ENCODE results near the gene RARRES2. TPM values are rescaled to one million over a fixed set of nuclear protein-coding genes. Genes with fewer than 3 reads are reported as not detected.

The RARRES2 gene
- polyA plus RNA-seq, 1 donor: 47.9 TPM

DNA sequence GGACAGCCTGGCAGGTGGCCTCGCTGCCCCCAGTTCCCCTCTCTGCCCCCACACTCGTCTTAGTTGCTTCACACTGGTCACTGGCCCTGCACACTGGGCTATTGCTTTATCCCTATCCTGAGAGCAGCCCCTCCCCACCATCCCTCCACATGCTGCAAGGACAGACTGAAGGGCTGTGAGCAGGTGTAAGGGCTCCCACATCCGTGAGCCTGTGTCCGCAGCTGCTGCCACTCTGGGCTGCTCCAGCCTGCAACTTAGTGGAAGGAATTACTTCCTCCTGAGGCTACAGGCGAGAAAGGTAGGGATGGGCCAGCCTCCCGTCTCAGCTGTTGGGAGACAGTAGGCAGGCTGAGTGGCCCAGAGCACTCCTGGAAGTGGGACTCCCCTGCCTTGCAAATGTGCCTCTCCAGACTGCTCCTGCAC is 3.8 kb downstream of the RARRES2 start:
- no peak for DNase-seq (ENCODE audit: low read depth)

DNA sequence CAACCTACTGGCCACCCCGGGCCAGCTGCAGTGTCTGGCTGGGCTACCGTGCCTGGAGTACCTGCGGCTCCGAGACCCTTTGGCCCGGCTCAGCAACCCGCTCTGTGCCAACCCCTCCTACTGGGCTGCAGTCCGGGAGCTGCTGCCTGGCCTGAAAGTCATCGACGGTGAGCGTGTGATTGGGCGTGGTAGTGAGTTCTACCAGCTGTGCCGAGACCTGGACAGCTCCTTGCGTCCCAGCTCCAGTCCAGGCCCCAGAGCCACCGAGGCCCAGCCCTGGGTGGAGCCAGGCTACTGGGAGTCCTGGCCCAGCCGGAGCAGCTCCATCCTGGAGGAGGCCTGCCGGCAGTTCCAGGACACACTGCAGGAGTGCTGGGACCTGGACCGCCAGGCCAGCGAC is 4.2 kb downstream of the RARRES2 start:
- DNase-seq (ENCODE audit: low read depth): no peak

DNA sequence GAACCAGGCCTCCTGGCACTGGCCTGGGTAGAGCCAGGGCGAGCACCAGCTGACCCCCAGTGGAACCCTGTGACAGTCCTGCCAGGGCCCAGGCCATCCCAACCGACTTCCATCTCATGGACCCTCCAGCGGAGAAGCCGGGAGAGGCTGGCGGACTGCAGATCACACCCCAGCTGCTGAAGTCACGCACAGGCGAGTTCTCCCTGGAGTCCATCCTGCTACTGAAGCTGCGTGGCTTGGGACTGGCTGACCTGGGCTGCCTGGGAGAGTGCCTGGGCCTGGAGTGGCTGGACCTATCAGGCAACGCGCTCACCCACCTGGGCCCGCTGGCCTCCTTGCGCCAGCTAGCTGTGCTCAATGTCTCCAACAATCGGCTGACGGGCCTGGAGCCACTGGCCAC is 4.7 kb downstream of the RARRES2 start:
- no peak for DNase-seq (ENCODE audit: low read depth)

DNA sequence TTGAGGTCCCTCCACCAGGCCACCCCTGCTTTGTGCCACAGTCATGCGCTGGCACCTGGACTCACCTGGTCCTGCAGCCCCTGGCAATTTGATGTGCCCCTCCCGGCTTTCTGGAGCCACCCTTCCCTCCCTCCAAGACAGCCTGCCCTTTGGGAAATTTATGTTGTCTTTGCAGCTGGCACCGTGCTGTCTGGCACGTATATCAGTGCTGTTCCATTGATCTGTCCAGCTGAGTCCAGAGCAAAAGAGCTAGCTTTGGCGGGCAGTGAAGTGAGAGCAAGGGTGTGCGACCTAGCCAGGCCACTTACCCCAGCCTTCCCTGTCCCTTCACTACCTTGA is 5.7 kb downstream of the RARRES2 start:
- DNase-seq (ENCODE audit: low read depth): no peak

DNA sequence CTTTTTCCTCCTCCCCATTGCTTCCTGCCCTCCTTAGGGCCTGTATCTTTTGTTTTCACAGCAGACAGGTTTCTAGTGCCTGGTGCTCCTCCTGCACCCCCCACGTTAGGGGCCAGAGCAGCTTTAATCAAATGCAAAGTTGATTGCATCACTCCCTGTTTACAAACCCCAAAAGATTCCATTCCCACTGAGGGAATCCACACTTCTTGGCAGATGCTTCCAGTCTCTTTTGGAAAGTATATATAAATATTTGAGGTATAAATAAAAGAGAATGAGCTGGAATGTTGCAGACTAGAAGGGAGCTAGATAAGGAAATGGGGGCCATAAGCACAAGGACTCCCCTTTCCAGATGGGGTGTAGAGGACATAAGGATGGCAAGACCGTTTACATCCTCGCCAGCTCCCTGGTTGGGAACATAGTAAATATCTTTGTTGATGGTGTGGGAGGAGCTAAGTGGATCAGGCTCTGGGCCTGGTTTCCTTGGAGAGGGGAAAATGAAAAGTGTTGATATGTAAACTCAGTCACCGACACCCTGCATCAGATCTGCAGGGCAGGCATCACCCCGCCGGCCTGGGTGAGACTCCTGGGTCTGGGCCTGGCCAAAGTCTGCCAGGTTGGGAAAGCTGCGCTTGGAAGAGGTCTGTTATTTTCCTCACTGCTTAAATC is 6.2 kb downstream of the RARRES2 start:
- no peak for DNase-seq (ENCODE audit: low read depth)

DNA sequence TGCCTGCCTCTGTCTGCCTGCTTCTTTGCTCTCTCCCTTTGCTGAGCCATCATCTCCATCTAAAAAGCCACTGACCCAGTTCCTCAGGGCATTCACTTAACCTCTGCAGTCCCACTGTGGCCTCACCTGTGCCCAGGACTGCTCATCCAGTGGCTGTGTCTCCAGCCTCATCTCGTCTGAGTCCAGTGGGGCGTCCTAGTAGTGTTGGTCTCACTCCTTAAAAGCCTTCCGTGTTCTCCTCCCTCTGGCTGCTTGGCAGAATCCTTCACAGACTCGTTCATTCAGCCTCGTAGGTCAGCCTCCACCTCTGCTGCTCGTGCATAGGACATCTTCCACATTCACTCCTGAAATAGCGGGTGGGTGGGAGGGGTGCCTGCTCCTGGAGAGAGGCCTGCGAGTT is 7.3 kb downstream of the RARRES2 start:
- no peak for DNase-seq (ENCODE audit: low read depth)

DNA sequence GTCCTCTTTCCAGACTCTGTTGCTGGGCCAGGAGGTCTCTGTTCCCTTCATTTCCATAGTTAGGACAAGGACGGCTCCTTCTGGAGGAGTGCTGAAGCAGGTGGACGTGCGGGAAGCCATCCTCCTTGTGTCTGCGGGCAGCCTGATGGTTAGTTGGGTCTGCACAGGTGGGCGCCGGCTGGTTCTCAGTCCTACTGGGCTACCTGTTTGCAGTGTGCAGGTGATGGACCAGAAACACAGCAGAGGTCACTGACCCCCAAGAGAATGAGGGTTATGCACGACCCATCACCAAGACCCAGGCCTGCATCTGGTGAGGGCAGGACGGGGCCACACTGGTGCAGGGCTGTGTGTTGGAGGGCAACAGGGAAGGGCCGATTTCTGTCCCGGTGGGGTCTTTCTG is 7.8 kb downstream of the RARRES2 start:
- DNase-seq (ENCODE audit: low read depth): no peak

DNA sequence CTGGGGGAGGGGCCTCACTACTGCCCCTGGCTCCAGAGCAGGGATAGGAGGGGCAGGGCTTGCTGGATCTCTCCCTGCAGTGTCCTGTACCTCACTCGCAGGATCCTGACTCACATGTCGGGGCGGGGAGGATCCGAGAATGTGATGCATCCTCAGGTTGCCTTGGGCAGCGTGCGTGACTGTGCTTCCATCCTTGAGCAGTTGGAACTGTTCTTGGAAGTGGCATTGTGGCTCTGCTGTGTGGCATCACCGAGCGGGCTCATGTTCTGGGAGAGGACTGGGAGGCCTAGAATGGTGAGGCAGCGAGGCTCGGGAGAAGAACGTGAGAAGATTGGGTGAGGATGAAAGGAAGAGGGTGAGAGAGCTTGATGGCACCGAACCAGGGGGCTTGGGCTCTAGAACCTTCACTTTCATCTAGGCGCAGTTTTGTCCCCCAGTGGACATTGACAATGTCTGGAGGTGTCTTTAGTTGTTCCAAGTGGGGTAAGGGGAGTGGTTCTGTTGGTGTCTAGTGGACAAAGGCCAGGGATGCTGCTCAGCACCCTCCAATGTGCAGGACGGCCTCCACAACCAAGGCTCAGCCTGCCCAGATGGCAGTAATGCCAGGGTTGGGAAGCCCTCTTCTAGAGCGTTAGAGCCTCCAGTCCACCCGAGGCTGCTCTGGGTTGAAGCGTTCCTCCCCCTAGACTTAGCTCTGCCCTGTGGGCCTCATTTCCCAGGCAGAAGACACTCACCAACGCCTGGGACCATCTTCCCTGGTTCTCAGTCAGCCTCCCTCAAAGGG is 8.4 kb downstream of the RARRES2 start:
- DNase-seq (ENCODE audit: low read depth): no peak

DNA sequence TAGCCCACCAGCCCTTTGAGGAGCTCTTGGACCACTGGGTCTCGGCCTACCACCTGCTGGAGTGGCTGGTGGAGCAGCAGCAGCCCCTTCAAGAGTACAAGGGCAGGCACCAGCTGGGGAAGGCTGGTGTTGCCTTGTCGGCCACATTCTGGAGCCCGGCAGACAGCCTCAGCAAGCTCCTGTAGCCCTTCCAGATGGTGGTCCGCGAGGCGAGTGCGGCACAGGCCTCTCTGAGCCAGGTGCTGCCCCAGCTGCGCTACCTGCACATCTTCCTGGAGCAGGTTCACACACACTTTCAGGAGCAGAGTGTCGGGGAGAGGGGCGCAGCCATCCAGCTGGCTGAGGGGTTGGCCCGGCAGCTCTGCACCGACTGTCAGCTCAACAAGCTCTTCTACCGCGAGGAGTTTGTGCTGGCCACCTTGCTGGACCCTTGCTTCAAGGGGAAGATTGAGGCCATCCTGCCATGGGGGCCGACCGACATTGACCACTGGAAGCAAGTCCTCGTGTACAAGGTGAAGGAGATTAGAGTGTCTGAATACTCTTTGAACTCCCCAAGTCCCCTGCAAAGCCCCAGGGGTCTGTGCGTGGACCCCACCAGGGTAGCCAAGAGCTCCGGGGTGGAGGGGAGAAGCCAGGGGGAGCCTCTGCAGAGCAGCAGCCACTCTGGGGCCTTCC is 11.1 kb downstream of the RARRES2 start:
- no peak for DNase-seq (ENCODE audit: low read depth)

DNA sequence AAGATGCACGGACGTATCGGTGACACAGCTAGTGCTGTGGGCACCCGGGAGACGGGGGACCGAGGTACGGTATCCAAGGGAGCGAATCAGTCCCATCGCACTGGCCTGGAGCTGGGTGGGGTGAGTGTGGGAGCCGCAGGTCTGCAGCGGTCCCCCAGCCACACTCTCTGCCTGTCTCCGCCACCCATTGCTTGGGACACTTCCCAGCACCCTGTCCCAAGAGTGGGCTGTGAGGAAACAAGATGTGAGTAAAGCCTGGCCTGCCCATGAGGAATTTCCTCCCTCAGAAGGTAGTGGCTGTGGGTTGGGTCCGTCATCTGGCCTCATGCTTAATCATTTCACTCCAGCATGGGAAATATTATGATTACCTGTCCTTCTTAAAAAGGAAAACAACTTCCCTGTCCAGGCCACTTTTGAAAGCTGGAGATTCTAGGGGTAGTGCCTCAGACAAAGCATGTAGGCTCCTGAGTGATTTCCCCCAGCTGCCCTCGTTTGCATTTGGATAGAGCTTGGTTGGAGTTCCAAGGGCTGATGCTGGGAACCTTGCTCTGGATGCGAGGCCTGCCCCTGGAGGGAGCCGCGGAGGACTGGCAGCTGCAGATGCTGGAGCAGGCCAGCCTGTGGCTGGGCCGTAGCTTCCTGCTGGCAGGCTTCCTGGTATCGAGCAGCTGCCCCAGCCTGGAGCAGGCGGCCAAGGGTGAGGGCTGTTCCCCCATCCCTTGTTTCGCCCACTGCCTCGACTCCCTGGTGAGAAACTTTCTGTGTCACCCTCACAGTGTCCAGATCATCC is 11.9 kb downstream of the RARRES2 start:
- DNase-seq (ENCODE audit: low read depth): no peak

DNA sequence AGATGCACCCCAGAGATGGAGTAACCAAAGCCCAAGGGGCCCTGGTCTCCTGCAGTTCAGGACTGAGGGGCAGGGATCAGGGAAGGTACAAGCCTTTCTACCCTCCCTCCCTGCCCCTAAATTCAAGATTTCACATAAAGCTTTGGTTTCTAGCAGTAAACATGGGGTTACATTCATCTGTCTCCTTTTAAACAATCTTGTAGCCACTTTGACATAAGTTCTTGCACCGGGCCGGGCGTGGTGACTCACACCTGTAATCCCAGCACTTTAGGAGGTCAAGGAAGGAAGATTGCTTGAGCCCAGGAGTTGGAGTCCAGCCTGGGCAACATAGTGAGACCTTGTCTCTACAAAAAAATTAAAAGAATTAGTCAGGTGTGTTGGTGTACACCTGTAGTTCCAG is 14.1 kb downstream of the RARRES2 start:
- no peak for DNase-seq (ENCODE audit: low read depth)

DNA sequence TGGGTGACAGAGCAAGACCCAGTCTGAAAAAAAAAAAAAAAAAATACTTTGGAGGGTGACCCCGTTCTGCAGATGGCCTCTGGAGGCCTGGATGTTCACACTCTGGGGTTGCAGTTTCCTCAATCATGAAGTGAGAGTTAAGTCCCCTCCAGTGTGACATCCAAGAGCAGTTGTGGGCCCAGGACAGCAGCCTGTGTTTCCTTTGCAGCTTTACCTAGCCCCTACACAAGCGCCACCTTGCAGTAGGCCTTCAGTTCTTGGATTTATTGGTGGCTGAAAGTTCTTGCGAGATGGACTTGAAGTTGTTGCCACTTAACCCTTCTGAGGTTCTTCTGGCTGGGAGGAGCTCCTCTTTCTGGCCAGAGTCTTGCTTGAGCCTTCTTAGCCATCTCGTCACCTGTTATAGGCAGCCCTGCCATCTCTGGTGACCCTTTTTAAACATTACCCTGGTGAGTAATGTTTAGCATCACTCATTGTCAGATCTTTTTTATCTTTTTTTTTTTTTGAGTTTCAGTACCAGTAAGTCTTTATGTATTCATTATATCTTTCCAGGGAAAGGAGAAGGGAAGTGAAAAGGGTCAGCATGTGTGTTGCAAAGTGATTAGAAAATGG is 14.7 kb downstream of the RARRES2 start:
- no peak for DNase-seq (ENCODE audit: low read depth)

DNA sequence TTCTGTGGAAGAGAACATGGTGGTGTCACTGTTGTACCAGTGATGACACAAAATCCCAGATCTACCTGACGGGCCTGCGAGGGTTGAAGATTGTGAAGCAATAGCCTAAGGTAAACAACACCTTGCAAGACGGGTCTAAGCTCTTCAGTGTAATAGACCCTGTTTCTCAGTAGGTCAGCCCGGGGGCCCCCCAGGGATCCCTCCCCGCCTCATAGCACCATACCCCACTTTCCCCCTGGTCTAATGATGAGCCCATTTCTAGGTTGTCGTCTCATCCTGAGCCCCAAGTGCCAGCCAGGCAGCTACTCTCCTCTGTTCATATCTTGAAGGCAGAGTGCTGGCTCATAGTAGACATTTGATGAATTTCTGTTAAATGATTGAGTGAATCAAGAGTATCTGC is 15.5 kb downstream of the RARRES2 start:
- no peak for DNase-seq (ENCODE audit: low read depth)

DNA sequence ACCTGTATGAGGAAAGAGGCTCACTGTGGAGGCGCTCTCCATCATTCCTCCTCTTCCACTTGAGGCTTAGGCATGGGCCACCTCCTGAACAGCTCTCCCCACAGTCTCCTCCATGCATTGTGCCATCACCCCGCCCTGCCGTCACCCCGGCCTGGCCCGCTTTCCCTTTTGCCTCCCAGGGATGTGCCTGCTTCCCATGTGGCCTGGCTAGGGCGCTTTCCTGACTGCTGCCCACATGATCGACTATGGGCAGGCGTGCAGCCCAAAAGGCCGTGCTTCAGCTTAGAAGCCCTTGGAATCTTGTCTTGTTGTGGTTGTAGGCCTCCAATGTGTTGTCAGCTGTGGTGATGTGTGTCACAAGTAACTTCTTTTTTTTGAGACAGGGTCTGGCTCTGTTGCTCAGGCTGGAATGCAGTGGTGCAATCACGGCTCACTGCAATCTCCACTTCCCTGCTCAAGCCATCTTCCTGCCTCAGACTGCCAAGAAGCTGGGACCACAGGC is 16.3 kb downstream of the RARRES2 start:
- no peak for DNase-seq (ENCODE audit: low read depth)

DNA sequence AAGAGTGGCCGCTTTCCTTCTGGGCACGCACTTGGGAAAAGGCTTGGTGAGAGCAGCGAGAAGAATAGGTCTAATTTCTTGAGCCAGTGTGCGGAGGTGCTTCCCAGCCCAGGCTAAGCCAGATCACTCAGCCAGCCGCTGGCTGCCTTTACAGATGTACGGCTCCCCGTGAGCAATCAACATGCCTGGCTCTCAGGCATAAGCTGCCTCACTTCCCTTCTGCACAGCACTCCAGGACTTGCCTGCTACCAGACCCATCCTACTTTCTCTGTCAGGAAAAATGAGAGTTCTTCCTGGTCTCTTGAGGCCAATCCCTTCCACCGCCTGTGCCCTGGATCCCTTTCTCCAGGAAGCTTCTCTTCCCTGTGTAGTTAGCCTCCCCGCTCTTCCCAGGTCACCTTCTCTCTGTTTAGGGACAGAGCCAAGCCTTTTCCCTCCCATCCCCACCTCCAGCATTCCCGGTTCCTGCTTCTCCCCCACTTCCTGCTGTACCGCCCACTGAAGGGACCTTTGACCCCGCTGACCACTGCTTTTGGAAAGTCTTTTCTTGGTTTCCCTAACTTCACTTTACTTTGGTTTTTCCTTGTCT is 17.0 kb downstream of the RARRES2 start:
- DNase-seq (ENCODE audit: low read depth): no peak

DNA sequence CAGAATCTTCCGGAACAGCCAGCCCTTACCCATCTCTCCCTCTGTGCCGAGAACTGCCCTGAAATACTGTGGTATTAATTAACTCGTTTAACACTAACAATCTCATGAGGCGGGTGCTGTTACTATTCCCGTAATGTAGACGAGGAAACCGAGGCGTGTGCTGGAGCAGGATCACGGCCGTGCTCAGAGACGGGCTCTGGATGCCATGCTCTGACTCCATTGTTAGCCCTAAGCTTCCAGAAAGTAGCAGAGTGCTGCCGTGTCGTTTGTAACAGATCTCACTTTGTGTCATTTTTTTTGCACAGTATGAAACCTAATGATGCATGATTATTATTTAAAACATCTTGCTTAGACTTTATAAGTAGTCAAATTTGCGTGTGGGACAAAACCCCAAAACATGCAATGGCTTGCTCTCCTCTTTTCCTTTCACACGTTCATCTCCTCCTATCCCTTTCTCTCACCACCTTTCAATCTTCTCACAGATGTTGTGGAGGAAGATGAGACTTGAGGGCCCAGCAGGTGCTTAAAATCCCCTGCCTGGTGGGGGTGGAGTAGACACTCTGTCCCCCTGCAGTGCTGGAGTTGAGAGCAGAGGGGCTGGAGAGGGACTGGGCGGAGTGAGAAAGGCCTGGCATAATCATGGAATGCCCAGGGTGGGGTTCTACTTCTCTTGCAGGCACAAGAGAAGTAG is 17.6 kb downstream of the RARRES2 start:
- DNase-seq (ENCODE audit: low read depth): no peak

DNA sequence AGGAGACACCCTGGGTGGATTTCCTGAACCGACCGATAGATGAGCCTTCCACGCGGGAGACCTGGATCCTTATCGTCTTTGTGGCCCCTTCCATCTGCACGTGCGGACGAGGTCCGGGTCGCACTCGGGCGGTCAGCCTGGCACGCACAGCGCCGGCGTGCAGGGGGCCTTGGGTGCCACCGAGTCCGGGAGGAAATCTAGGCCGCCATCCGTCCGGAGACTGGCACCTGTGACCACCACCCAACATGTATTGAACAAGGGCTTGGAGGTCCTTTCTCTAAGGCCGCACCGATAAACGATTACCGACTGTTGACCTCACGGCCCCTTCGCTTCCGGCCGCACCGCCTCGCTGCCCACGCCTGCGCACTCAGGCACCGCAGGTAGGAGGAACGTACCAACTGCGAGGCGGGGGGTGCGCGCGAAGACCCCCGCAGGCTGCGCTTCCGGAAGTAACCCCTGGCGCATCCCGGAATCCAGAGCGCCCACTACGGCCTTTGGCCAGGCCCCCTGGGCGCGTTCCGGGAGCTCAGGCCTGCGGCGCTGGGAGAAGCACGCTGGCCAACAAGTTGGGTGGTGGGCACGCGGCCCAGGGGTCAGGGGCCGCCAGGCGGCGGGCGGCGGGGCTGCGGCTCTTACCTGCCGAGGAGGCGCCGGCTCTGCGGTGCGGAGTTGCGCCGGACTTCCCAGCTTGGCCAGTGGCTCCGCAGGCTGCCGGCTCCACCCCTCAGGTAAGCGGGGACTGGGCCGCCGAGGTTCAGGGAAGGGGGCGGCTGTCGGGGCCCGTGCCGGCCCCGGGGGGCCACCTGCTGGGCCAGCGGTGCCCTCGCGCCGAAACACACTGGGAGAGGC is 18.4 kb downstream of the RARRES2 start, which contains the start of the genes ACTR3C and LRRC61:
ACTR3C (minus strand) TSS at position 713 of the 849 bp plus-strand sequence. CDS start 28,249 bp downstream, outside the sequence.
LRRC61 (plus strand) TSS at position 523 of the 849 bp plus-strand sequence. CDS start 13,507 bp downstream, outside the sequence.
- DNase-seq (ENCODE audit: low read depth): no peak

DNA sequence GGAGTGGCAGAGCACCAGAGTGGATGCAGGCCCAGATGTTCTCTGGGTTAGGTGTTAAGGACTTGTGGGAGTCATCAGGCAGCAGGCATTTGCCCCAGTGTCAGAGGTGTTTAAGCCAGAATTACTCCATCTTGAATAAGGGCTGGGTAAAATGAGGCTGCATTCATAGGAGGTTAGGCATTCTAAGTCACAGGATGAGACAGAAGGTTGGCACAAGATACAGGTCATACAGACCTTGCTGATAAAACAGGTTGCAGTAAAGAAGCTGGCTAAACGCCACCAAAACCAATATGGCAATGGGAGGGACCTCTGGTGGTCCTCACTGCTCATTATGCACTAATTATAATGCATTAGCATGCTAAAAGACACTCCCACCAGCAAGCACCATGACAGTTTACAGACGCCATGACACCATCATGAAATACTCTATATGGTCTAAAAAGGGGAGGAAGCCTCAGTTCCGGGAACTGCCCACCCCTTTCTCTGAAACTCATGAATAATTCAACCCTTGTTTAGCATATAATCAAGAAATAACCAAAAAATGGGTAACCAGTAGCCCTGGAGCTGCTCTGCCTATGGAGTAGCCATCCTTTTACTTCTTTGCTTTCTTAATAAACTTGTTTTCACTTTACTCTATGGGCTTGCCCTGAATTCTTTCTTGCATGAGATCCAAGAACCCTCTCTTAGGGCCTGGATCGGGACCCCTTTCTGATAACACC is 19.2 kb downstream of the RARRES2 start:
- DNase-seq (ENCODE audit: low read depth): no peak

DNA sequence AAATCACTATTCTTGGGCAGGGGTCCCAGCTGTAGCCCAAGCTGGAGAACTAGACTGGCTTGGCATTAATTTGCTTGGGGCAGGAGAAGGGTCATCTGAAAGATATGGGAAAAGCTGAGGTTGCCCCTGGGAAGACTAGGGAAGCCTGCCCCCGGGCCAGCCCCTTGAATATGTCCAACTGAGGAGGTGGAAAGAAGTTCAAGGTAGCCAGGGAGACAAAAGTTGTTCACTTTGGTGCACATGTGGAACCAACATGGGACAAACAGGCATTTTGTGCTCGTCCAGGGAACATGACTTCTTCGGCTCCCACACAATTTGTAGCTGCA is 19.7 kb downstream of the RARRES2 start:
- no peak for DNase-seq (ENCODE audit: low read depth)

Data from forelimb muscle (tissue), 1 donor.